Right forelimb (tissue), 1 donor: ENCODE results near the gene IGF2BP3.
A peak's percentile ranks its signal among the peaks of the same experiment; 100 is the strongest.

ENCODE experiments used
- DNase-seq: peaks from one replicate; pipeline ENCODE4 v3.0.0-alpha.2; 2018

The IGF2BP3 gene

DNA sequence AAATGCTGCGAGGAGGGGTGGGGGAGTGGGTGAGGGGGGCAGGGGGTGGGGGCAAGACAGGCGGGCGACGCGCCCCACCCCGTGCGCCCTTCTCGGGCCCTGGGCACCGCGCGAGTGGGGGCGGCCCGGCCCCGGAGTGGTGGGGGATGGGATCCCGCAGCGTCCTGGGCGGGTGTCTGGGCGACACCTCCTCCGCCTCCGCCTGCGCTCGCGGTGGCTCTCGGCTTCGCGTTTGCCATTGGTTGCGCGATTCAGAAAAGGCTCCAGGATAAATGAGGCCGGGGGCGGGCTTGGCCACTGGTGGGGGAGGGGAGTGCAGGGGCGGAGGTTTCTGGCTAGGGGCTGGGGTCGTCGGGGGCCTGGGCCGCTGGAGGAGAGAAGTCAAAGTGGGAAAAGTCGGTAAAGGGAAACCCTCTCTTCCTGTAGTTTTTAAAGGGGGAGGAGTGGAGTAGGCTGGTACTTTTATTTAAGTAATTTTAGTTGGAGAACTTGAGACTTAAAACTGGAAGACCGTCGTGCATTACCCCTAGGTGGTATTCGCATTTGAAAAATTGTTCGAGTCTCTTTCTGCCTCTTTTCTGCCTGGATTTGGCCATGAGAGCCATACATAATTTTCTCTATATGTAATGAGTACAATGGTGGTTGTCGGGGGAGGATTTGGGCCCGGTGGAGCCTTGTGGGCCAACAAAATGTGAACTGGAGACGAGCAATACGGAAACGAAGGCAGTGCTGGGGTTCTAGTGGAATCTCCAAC lies 992 bp upstream of the IGF2BP3 start:
- DNase-seq, result peak; percentile 92

- no peak for DNase-seq
Observed at GRCh38 chr7:23469961-23470250, 385 bp downstream of the IGF2BP3 start.

- peak; percentile 77 for DNase-seq
Observed at GRCh38 chr7:23469150-23469960, 936 bp downstream of the IGF2BP3 start.

DNA sequence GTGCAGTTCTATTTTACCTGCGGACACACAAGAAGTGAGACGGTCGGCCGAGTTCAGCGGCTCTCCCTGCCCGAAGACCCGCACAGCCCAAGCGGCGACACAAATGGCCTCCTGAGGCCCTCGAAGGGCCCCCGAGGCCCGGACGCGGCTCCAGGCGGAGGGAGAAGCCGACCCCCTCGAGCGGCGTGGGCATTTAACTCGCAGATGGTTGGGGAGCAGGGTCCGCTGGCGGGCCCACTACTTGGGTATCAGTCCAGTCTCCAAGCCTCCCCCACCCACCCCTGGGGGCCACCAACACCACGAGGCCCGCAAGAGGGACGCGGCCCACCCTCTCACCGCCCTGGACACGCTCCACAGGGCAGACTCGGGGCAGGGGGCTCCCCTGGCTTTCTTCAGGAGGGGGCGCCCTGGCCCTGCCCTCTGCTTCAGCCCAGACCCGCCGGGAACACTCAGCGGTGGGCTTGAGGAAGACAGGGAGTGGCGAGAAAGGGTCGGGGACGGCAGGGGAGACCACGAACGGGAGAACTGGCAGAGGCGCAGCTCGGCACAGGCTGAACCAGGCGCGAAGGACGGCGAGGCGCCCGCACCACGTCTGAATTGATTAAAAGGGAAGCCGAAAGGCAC lies 1.7 kb downstream of the IGF2BP3 start:
- DNase-seq, result peak; percentile 62

DNA sequence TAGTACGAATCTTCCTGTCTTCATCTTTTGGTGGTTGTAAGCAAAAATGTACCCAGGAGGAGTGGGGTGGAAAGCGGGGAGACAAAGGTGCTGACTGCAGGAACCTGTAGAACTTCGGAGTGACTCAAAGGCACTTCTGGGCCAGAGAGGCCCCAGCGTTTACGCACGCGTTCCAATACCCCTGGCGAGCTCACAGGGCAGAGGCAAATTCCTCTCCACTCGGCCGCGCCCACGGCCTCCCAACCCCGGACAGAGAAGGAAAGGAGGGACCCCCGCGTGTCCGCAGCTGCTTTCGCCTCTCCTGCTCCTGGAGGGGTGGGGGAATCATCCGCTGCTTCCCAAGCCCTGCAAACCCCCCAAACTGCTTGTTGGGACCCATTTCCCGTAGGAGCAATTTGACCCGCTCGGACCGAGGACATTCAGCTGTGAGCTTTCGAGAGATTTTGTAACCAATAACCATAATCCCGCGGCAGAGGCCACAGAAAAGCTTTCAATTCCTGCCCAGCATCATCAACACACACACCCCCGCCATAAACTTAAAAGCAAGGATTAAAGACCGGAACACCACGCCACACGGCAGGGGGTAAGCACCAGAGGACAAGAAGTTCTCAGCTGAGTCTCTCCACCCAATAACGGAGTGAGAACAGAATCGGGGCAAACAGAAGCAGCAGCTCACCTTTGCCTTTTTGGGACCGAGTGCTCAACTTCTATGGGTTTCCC lies 2.3 kb downstream of the IGF2BP3 start:
- DNase-seq, result peak; percentile 72

DNA sequence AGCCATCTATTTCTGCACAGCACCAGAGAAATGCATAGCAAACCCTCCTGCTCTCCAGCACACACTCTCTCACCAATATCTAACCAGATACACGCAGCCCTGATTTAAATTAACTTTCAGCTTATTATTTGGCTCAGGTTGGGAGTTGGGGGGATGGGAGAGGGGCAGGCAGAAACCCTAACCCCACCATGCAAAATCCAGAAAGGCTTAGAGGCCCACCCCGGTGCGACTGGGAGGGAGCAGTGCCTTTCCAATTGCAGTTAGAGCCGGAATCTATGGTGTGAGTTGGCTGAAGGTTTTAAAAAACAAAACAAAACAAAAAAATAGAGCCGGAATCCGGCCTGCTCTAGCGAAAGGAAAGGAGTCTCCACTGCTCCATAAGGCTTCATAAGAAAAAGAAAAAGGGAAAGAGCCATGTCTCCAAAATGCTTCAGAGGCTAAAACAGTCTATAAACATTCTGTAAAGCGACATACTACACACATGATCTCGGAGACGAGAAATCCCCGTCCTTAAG lies 2.9 kb downstream of the IGF2BP3 start:
- peak; percentile 50 for DNase-seq

DNA sequence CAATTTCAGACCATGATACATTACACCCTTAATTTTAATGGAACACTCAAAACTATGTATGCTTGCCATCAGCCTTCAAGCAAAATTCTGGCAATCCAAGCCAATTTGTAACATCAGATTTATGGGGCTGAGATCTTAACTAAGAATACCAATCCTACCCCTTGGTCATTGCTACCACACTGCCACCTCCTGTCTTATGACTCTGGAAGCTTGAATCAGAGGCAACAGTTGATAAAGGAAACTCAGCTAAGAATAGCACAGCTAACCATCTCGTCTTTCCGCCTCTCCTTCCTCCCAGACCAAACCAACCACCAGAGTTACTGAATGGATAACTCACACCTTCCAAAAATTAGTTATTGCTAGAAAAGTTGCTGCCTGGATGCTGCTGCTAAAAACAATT lies 7.4 kb downstream of the IGF2BP3 start:
- no peak for DNase-seq

- no peak for DNase-seq
Observed at GRCh38 chr7:23458044-23458443, 12.2 kb downstream of the IGF2BP3 start.

- no peak for DNase-seq
Observed at GRCh38 chr7:23456093-23456492, 14.2 kb downstream of the IGF2BP3 start.

DNA sequence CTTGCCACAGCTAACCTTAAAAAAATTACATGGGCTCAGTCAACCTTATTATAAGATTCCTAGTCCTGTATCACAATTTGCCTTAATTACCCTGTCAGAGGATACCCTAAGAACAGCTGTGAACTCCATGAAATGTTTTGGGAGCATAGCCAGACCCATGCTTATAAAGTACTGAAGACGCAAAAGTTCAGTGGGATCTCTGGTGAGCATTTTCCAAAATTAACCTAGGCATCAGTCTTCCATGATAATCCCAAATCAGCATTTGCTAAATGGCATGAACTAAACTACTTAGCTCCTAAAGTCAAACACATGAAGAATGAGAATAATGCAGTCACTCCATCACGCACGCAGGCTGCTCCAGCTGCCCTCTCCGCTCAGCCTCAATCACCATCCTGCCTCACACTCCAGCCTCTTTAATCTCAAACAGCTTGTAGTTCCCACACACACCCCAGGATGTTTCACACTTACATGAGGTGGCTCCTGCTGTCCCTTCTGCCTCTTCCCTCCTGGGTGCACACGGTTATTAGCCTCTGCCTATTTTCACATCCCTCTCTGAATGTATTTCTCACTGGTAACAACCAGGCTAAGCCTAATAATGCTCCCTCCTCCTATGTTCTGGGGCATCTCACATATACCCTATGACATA lies 15.3 kb downstream of the IGF2BP3 start:
- no peak for DNase-seq

- DNase-seq, result no peak
Observed at GRCh38 chr7:23450518-23450917, 19.8 kb downstream of the IGF2BP3 start.

- no peak for DNase-seq
Observed at GRCh38 chr7:23449941-23450340, 20.4 kb downstream of the IGF2BP3 start.

DNA sequence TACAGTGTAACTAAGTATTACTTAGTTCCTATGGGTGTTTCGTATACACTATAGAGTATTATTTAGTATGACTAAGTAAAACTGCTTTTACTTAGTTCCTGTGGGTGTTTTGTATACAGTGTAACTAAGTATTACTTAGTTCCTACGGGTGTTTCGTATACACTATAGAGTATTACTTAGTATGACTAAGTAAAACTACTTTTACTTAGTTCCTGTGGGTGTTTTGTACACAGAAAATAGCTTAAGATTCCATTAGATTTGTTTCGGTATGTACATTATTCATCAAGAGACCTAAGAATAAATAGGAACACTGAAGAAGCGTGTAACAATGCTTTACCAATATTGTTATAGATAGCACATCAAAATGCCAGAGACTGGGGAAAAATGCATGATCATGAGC lies 25.0 kb downstream of the IGF2BP3 start:
- no peak for DNase-seq

DNA sequence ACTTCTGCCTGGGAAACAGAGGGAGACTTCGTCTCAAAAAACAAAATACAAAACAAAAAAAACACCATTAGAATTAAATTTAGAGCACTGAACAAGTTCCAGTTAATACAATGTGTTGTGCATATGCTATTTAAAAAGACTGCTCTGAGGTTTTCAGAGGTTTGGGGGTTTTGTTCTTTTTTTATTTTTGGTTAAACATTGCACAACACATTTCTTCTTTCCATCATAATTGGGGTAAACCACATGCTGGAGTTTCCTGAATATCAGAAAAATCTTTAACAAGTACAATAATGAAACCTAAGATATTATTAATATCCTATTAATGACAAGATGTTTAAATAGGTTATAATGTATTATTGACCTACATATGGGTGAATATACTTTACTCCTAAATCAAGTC lies 26.3 kb downstream of the IGF2BP3 start:
- no peak for DNase-seq

GRCh38 chr7:23438171-23438570 lies 32.1 kb downstream of the IGF2BP3 start:
- DNase-seq, result no peak

DNA sequence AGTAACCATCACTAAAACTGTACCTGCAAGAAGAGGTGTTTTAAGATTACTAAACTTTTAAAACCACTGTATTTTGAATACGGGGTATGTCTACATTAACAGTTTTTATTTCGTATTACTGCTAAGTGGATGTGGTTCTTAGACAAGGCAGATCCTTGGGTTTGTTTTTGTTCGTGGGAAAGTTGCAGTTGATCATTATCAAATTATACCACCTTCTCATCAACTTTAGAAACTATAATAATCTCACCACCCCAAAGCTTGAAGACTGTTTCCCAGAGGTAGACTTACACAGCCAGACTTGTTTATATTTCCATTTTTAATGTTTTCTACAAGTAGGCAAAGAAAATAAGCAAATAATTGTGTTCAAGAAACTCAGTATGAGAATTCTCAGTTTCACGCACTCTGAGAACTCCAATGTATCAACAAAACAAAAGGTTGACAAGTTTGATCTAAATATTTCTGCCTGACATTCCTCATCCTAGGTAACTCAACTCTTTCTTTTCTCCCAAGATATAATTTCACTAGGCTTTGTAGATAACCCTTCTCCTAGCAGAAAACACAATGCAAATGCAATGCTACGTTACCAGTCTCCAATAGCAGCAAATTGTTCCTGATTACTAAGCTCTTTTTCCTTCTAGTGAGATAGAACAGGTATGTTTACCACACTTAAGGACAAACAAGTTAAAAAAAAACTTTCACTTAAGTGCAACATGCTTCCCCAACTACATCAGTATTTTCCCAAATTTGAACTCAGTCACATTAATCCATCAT lies 36.0 kb downstream of the IGF2BP3 start:
- DNase-seq, result no peak

GRCh38 chr7:23431702-23432199 lies 38.5 kb downstream of the IGF2BP3 start:
- no peak for DNase-seq

- DNase-seq, result no peak
Observed at GRCh38 chr7:23430893-23431259, 39.4 kb downstream of the IGF2BP3 start.

- DNase-seq, result no peak
Observed at GRCh38 chr7:23426876-23427275, 43.4 kb downstream of the IGF2BP3 start.

DNA sequence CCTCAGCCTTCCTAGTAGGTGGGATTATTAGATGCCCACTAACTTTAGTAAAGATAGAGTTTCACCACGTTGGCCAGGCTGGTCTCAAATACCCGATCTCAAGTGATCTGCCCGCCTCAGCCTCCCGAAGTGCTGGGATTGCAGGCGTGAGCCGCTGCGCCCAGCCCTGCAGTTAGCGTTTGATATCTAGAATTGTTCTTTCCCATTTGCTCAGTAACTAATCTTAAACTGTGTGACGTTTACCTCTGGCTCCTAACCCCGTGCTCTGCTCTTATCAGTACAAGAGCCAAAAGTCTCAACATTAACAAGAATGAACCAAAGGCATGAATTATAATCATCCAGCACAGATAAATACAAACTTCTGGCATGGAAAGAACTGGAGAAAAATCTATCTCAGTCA lies 47.4 kb downstream of the IGF2BP3 start:
- DNase-seq, result no peak

GRCh38 chr7:23422384-23422783 lies 47.9 kb downstream of the IGF2BP3 start:
- no peak for DNase-seq

- no peak for DNase-seq
Observed at GRCh38 chr7:23419845-23420244, 50.4 kb downstream of the IGF2BP3 start.
